ENCODE measurements around the gene FOXF2.

GRCh38 chr6:1377526-1377925 is 11.8 kb upstream of the FOXF2 start:
- TF ChIP-seq CTCF (IDR thresholded peaks at IDR 0.05) (no peak), POLR2A (IDR thresholded peaks at IDR 0.05) (no peak), EP300 (IDR thresholded peaks at IDR 0.05) (no peak)
